Activated CD4-positive, alpha-beta T cell treated with anti-CD3 and anti-CD28 coated beads for 4 hours (primary cell): ENCODE data around the gene PEX7.
A peak's percentile ranks its signal among the peaks of the same experiment; 100 is the strongest.
"Not testable (repeated sequence)": the region's sequence is repeated elsewhere in the genome, so short reads cannot be mapped to it uniquely, and the experiment has no call there.

Experiments used
- DNase-seq, 2 donors: peaks; one replicate each; pipeline ENCODE4 v3.0.0-alpha.2; 2020

Gene PEX7

GRCh38 chr6:136822376-136823127 is at the start of gene PEX7:
TSS of gene PEX7 (plus strand) at chr6:136822592. CDS start at chr6:136822666, 74 bp downstream.
- peak; percentile 84 to 87 for DNase-seq

GRCh38 chr6:136772685-136773472 is 49.5 kb upstream of the PEX7 start:
- no peak for DNase-seq

GRCh38 chr6:136773473-136773796 is 49.0 kb upstream of the PEX7 start:
- no peak for DNase-seq

GRCh38 chr6:136774228-136775041 is 48.0 kb upstream of the PEX7 start:
- no peak for DNase-seq

GRCh38 chr6:136775081-136775480 is 47.3 kb upstream of the PEX7 start:
- no peak for DNase-seq

- no peak for DNase-seq
Measured at GRCh38 chr6:136775548-136775947, 46.8 kb upstream of the PEX7 start.

- no peak for DNase-seq
Measured at GRCh38 chr6:136777651-136778050, 44.7 kb upstream of the PEX7 start.

- DNase-seq, result no peak
Measured at GRCh38 chr6:136779682-136780081, 42.7 kb upstream of the PEX7 start.

- no peak for DNase-seq
Measured at GRCh38 chr6:136780972-136781371, 41.4 kb upstream of the PEX7 start.

- DNase-seq, result no peak
Measured at GRCh38 chr6:136782021-136782770, 40.2 kb upstream of the PEX7 start.

- no peak for DNase-seq
Measured at GRCh38 chr6:136783021-136783420, 39.4 kb upstream of the PEX7 start.

- DNase-seq, result no peak
Measured at GRCh38 chr6:136783495-136784270, 38.7 kb upstream of the PEX7 start.

- no peak for DNase-seq
Measured at GRCh38 chr6:136784271-136784664, 38.1 kb upstream of the PEX7 start.

- DNase-seq, result peak; percentile 36 to 41
Measured at GRCh38 chr6:136784910-136785746, 37.3 kb upstream of the PEX7 start.

GRCh38 chr6:136786658-136787057 is 35.7 kb upstream of the PEX7 start:
- DNase-seq, result no peak

- no peak for DNase-seq
Measured at GRCh38 chr6:136787726-136788068, 34.7 kb upstream of the PEX7 start.

- no peak for DNase-seq
Measured at GRCh38 chr6:136788069-136788902, 34.1 kb upstream of the PEX7 start.

GRCh38 chr6:136789440-136789839 is 33.0 kb upstream of the PEX7 start:
- DNase-seq, result not testable (repeated sequence)

- no peak for DNase-seq
Measured at GRCh38 chr6:136790411-136791295, 31.7 kb upstream of the PEX7 start.
